OCI-LY3 (cell line): ENCODE measurements around the gene HPS6.

ENCODE experiments used
- CTCF ChIP-seq: fragments of 200-600, 300-600 bp; sonication (generic); IDR thresholded peaks from 2 replicates; pipeline ENCODE4 v1.5.1; 2014; ENCODE audit warnings: antibody characterized with exemption, low read length, low read depth
- EZH2phosphoT487 ChIP-seq: fragments of 200-600 bp; shearing (Covaris generic); IDR thresholded peaks from 2 replicates; pipeline ENCODE4 v1.6.1; 2018; ENCODE audit warnings: antibody characterized with exemption, mixed run types, low read depth

GRCh38 chr10:102045292-102045691 lies 19.9 kb upstream of the HPS6 start:
- no peak for TF ChIP-seq EZH2phosphoT487
- no peak for TF ChIP-seq CTCF
